GM21381 (cell line): ENCODE data around the gene RBM24.
"Not testable (repeated sequence)": the region's sequence is repeated elsewhere in the genome, so short reads cannot be mapped to it uniquely, and the experiment has no call there.

ENCODE experiments used
- ATAC-seq: cut with Tn5 transposase; IDR thresholded peaks from one replicate; pipeline ENCODE4 v1.9.1; 2021; ENCODE audit warnings: mild to moderate bottlenecking, moderate library complexity; ENCODE audit not compliant: unreplicated experiment

Gene RBM24

DNA sequence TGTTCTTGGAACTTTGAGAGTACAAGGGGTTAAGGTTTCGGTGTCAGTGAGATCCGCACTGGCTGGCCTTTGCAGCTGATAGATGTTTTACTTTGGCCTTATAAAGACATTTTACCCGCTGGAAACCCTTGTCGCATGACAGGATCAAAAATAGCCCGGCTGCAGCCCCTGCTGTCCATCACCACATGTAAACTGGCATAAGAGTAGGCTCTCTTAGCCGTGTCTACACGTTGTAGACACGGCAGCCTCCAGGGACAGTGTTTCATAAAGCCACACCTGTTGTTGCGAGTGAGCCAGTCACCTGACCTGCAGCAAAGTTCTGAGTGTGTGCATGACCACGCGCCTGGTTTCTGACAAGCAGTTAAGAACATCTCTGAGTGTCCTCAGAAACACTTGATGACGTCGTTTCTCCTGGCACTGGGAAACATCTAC is 8.5 kb downstream of the RBM24 start:
- ATAC-seq = no peak

DNA sequence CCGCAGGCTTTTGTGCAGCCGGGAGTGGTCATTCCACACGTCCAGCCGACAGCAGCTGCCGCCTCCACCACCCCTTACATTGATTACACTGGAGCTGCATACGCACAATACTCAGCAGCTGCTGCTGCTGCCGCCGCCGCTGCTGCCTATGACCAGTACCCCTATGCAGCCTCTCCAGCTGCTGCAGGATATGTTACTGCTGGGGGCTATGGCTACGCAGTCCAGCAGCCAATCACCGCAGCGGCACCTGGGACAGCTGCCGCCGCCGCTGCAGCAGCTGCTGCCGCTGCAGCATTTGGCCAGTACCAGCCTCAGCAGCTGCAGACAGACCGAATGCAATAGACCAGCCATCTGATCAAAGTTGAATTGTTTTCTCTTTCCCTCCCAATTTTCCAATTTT is 10.6 kb downstream of the RBM24 start:
- ATAC-seq = no peak

GRCh38 chr6:17292600-17293133 is 11.5 kb downstream of the RBM24 start:
- ATAC-seq = no peak

- no peak for ATAC-seq
Measured at GRCh38 chr6:17293395-17293794, 12.2 kb downstream of the RBM24 start.

DNA sequence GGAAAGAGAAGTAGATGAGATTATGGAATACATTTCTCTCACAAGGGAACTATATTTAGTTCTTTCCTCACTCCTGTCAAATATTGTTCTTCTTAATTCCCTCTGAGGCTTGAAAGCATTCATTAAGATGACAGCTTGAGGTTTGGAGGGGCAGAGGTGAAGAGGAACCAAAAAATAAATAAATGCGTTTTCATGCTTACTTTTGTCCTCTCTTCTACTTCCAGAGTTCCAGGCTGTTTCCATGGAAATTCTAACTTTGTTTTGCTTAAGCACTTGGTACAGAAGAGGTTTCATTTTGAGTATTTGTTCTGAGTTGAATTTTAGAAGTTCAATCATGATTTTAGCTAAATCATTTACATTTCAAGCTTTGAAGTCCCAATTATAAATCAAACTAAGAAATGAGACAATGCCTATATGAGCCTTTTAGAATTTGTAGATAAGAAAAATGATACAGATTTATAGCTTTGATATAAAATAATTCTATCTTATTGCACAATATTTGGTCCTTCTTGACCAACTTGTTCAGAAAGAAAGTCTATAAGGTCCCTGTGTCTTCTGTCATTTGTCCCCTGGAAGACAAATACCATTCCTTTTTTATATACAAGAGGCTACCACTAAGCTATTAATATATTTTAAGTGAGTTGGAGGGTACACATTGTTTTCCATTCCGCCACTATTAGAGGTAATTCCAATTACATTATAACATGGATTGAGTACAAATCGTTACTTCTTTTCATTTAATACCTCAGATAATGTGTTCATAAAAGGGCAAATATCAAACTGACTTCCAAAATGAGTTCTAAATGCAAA is 16.3 kb downstream of the RBM24 start:
- ATAC-seq = no peak

- no peak for ATAC-seq
Measured at GRCh38 chr6:17298257-17298656, 17.1 kb downstream of the RBM24 start.

GRCh38 chr6:17299222-17299621 is 18.1 kb downstream of the RBM24 start:
- ATAC-seq = no peak

DNA sequence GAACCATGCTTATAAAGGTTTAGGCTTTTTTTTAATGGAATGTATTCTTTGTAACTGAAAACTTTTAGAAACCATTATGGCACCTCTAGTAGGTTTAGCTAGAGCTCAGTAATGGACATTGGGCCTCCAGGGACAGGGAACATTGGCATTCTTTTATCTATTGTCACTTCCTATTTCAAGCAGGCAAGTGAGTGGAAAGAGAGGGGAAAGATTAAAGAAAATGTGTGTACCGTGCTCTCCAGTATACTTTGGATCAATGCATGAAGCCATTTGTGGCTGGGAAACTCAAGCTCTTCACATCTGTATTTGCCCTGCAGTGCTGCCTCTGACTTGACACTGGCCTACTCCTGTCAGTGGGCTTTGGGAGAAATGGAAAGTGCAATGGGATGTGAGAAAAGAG is 18.6 kb downstream of the RBM24 start:
- no peak for ATAC-seq

DNA sequence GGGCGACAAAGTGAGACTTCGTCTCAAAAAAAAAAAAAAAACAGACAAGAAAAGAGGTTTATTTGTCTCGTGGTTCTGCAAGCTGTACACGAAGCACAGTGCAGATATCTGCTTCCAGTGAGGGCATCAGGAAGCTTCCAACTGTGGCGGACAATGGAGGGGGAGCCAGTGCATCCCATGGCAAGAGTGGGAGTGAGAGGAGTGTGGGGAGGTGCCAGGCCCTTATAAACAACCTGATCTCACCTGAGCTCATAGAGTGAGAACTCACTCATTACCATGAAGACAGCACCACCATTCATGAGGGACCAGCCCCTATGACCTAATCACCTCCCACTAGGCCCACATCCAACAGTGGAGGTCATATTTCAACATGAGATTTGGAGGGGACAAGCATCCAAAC is 19.5 kb downstream of the RBM24 start:
- ATAC-seq = no peak

DNA sequence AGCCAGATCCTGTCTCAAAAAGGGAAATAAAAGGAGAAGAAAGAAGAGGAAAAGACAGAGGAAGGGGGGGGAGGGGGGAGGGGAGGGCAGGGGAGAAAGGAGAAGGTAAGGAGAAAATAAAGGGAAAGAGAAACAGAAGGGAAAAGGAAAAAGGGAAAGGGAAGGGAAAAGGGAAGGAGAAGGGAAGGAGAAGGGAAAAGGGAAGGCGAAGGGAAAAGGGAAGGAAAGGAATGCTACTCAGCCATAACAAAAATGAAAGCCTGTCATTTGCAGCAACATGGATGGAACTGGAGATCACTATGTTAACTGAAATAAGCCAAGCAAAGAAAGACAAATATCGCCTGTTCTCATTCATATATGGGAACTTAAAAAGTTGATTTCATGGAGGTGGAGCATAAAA is 22.3 kb downstream of the RBM24 start:
- ATAC-seq = no peak

DNA sequence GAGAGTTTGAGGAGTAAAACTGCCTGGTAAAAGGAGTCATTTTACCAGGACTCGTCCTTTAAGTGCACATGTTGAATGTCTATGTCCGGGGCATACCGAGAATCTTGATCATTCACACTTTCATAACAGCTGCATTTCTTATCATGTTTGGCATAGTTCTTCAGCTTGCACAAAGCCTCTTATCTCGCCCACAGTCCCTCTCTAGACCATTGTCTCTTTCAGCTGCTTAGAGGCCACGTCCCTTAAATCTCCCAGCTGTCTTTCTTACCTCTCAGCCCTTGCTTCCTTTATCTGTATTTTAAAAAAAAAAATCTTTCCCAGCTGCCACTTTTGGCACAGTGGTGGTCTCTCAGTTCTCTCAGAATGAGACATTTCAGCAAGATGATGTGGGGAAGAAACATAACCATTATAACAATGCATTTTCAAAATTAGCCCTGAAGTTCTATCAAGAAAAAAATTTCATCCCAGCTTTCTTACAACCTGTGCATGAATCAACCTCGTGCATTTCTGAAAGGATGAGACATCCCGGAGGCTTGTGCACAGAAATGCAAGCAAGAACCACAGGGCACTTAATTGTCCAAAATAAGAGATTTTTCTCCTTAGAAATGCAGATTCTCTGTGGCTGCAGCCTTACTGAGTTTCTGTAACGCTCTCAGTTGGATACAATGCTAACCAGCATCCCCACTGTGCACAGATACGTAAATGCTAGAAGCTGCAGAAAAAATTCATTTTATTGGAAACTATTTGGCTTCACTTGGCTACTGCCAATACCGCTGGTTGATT is 24.2 kb downstream of the RBM24 start:
- no peak for ATAC-seq

- ATAC-seq = no peak
Measured at GRCh38 chr6:17311595-17312311, 30.6 kb downstream of the RBM24 start.

DNA sequence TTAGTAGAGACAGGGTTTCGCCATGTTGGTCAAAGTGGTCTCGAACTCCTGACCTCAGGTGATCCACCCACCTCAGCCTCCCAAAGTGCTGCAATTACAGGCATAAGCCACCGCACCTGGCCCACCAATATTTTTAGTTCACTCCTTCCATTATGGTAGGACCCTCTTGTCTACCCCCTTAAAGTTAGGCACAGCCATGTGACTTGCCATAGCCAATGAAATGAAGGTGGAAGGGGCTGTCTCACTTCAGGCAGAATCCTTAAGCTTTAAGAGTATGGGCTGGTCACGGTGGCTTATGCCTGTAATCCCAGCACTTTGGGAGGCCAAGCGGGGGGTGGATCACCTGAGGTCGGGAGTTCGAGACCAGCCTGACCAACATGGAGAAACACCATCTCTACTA is 32.1 kb downstream of the RBM24 start:
- not testable (repeated sequence) for ATAC-seq

DNA sequence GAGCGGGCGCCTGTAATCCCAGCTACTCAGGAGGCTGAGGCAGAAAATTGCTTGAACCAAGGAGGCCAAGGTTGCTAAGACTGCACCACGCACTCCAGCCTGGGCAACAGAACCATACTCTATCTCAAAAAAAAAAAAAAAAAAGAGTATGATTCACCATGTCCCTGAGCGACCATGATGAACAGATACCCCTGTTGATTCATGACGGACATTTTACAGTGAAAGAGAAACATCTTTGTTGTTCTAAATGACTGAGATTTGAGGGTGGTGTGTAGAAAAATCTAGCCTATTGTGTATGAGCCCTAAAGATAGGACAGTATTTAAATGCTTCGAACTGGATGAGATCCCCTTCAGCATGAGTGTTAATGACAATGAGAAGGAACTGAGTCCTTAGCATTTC is 32.8 kb downstream of the RBM24 start:
- ATAC-seq = no peak

DNA sequence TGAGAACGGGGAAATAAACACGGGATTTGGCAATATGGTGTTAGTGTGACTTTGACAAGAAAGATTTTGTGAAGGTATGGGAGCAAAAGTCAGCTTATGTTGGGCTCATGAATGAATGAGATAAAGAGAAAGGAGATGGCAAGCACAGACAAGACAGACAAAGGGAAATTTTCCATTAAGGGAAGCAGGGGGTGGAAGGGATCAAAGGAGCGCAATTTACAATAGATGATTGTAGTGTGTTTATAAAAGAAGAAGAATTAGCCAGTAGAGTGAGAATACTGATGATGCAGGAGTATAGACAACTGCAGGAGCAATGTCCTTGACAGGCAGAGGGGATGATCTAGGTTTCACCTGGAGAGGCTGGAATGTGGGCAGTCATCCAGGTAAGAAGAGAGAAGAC is 34.1 kb downstream of the RBM24 start:
- ATAC-seq = no peak

GRCh38 chr6:17318435-17319165 is 37.4 kb downstream of the RBM24 start:
- ATAC-seq = no peak

- ATAC-seq = not testable (repeated sequence)
Measured at GRCh38 chr6:17320266-17320665, 39.1 kb downstream of the RBM24 start.

DNA sequence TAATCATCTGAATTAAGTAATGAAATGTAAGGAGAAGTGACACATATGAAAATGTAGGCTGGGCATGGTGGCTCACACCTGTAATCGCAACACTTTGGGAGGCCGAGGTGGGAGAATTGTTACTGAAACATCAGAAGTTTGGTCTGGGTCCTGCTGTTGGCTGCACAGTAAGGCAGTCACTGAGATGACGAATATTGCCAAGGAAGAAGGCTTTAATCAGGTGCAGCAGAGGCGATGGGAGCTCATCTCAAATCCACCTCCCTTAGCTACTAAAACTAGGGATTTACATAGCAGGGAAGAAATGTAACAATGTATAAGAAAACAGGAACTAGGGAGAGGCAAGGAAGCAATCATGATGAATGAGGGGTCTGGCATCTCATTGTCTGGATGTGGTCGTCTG is 50.1 kb downstream of the RBM24 start:
- no peak for ATAC-seq

- no peak for ATAC-seq
Measured at GRCh38 chr6:17334265-17334664, 53.1 kb downstream of the RBM24 start.

GRCh38 chr6:17336425-17336824 is 55.3 kb downstream of the RBM24 start:
- ATAC-seq = no peak

DNA sequence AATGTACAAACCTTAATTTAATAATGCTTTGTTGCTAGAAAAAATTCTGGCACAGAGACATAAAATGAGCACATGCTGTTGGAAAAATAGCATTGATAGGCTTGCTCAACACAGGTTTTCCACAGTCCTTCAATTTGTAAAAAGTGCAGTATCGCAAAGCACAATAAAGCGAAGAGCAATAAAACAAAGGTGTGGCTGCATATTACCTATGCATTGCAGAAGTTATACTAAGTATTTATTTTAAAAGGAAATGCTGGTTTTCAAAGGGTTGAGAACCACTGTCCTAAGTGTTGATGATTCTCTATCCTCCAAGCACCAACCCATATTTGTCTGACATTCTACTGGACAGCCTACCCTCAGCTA is 58.1 kb downstream of the RBM24 start:
- ATAC-seq = no peak
